Neural progenitor cell (in vitro differentiated cells): ENCODE data around the gene ATXN1.

Source experiments
- CTCF ChIP-seq: fragments of 200-600 bp; sonication (generic); IDR thresholded peaks from 2 replicates; pipeline ENCODE4 v1.5.1; 2017; ENCODE audit warnings: antibody characterized with exemption, mild to moderate bottlenecking
- EZH2 ChIP-seq: fragments of 200-600 bp; sonication (generic); IDR thresholded peaks from 2 replicates; pipeline ENCODE4 v1.6.1; 2017; ENCODE audit warnings: antibody characterized with exemption, mild to moderate bottlenecking, moderate library complexity

- TF ChIP-seq CTCF (no peak), EZH2 (no peak)
Observed at GRCh38 chr6:16420337-16420714, 340.9 kb downstream of the ATXN1 start.
